Measurements from ENCODE around the gene SLC8A1. TPM values are rescaled to one million over a fixed set of nuclear protein-coding genes. Genes with fewer than 3 reads are reported as not detected.

The SLC8A1 gene
- total RNA-seq, 2 donors from 2014 or later = 0.66 to 7.8 TPM

DNA sequence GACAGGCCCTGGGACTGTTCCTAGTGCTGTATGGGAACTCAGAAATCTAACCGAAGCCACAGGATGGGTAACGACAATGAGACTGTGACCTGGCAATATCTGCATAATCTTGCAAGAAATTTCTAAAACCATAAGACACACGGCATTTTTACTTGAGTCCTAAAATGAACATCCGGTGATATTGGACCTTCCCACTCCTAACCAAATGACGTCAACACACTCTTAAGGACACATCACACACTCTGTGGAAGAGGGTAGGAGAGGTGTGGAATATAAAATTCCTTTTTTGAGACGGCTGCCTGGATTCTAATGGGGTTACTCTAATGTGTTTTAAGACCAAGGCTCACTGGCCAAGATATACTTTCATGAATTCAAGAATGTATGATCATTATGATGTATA lies 195.9 kb downstream of the SLC8A1 start:
- Histone ChIP-seq H3K36me3 (replicated peaks in 1 of 2; ENCODE audit: insufficient read depth in 1 of 2, low read depth in 2 of 2) (no peaks in the 10 kb centered on the region), H3K27ac (no peak overlapping the region)
- intact Hi-C loops (cut with DNase I) = no loop called here

DNA sequence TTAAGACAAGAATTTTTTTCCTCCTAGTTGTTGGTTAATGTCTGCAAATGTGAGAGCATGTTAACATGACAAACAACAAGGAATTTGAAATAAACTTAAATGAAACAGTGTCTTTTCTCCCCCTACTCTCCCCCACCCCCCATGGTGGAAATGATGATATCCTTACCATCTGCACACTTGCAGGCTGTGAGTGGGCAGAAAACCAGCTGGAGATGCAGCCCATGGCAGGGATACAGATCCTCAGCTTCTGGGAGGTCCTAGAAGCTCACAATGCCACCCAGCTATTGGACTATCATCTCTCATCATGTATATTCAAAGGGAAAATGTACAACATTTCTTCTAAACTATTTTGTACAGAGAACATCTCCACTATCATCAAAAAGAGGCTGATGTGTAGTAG lies 196.8 kb downstream of the SLC8A1 start:
- Histone ChIP-seq H3K27ac (no peak overlapping the region), H3K27me3 (no peaks in the 10 kb centered on the region), H3K36me3 (replicated peaks in 1 of 2; ENCODE audit: insufficient read depth in 1 of 2, low read depth in 2 of 2) (no peaks in the 10 kb centered on the region), H3K4me3 (no peak overlapping the region), H3K4me1 (peaks cover 6% of the 10 kb centered on the region), H3K9me3 (no peaks in the 10 kb centered on the region)
- no peak for ATAC-seq
- no peak for TF ChIP-seq POLR2A (IDR thresholded peaks at IDR 0.05)
- TF ChIP-seq, protein P1, sequence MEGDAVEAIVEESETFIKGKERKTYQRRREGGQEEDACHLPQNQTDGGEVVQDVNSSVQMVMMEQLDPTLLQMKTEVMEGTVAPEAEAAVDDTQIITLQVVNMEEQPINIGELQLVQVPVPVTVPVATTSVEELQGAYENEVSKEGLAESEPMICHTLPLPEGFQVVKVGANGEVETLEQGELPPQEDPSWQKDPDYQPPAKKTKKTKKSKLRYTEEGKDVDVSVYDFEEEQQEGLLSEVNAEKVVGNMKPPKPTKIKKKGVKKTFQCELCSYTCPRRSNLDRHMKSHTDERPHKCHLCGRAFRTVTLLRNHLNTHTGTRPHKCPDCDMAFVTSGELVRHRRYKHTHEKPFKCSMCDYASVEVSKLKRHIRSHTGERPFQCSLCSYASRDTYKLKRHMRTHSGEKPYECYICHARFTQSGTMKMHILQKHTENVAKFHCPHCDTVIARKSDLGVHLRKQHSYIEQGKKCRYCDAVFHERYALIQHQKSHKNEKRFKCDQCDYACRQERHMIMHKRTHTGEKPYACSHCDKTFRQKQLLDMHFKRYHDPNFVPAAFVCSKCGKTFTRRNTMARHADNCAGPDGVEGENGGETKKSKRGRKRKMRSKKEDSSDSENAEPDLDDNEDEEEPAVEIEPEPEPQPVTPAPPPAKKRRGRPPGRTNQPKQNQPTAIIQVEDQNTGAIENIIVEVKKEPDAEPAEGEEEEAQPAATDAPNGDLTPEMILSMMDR (IDR thresholded peaks at IDR 0.05) = no peak
- intact Hi-C loops (cut with DNase I) = no loop called here
- DNase-seq = no peak

More for the DNA sequence above, 195.9 kb downstream of the SLC8A1 start:
- Histone ChIP-seq H3K4me3 (no peak overlapping the region), H3K27me3 (no peaks in the 10 kb centered on the region), H3K9me3 (no peaks in the 10 kb centered on the region), H3K4me1 (peaks cover 6% of the 10 kb centered on the region)
- ATAC-seq (no peak), DNase-seq (no peak)
- 77 to 92% methylated on average over 6 of the region's 6 CpGs for WGBS, 2 donors
- TF ChIP-seq, protein P1 (IDR thresholded peaks at IDR 0.05) = no peak

DNA sequence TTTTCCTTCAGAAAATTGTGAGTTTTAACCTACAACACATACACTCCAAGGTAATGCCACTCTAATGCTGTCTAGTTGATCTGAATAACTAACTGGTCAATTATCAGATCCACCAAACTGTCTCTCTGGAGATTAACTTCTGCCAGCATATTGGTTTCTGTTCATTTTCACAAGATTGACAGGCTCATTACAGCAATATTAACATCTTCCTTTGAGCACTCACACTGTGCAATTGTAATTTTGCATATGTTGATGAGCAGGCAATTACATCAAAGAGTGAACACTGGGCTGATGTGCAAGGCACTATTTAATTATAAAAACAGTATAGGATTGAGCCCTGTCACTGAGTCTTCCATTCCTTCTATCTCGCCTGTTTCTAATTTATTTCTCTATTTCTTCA lies 197.3 kb downstream of the SLC8A1 start:
- intact Hi-C loops (cut with DNase I) = no loop called here
- ATAC-seq = no peak
- WGBS, 2 donors = 68 to 69% methylated on average over 1 of the region's 1 CpG

DNA sequence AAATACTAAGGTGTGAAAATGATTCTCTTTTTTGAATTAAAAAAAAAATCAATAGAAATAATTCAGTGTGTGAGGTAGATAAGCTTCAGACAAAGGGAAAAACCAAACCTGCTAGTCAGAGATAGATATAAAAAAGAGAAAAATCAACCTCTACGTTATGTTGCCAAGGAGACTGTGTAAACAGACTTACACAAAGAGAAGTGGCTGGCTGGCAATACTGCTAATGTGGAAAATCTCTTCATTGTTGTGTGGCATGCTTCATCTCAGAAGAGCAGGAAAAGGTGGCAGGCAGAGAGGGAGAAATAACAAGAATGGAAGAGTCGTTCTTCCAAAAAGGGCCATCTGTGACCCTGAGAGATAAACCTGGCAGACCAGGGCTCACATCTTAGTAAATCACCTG lies 200.8 kb downstream of the SLC8A1 start:
- 6 to 9% methylated on average over 2 of the region's 2 CpGs for WGBS, 2 donors
- Histone ChIP-seq H3K36me3 (replicated peaks in 1 of 2; ENCODE audit: insufficient read depth in 1 of 2, low read depth in 2 of 2) (no peaks in the 10 kb centered on the region), H3K4me3 (no peak overlapping the region), H3K27me3 (no peaks in the 10 kb centered on the region), H3K9me3 (no peaks in the 10 kb centered on the region), H3K4me1 (peaks cover 6% of the 10 kb centered on the region), H3K27ac (peak overlapping the region in 1 of 4 donors; percentile 42)
- peak in 3 of 4 donors; percentile 15 to 61 (median 28) for DNase-seq
- TF ChIP-seq POLR2A (IDR thresholded peaks at IDR 0.05) = no peak
- TF ChIP-seq, protein P1 (IDR thresholded peaks at IDR 0.05) = no peak
- peak; percentile 87 for ATAC-seq
- intact Hi-C loops (cut with DNase I) = no loop called here

More for the DNA sequence above, 197.3 kb downstream of the SLC8A1 start:
- Histone ChIP-seq H3K4me1 (peaks cover 6% of the 10 kb centered on the region), H3K27ac (no peak overlapping the region), H3K4me3 (no peak overlapping the region), H3K27me3 (no peaks in the 10 kb centered on the region), H3K36me3 (replicated peaks in 1 of 2; ENCODE audit: insufficient read depth in 1 of 2, low read depth in 2 of 2) (no peaks in the 10 kb centered on the region), H3K9me3 (no peaks in the 10 kb centered on the region)
- DNase-seq = no peak
- TF ChIP-seq, protein P1 (IDR thresholded peaks at IDR 0.05) = no peak
- no peak for TF ChIP-seq POLR2A (IDR thresholded peaks at IDR 0.05)

DNA sequence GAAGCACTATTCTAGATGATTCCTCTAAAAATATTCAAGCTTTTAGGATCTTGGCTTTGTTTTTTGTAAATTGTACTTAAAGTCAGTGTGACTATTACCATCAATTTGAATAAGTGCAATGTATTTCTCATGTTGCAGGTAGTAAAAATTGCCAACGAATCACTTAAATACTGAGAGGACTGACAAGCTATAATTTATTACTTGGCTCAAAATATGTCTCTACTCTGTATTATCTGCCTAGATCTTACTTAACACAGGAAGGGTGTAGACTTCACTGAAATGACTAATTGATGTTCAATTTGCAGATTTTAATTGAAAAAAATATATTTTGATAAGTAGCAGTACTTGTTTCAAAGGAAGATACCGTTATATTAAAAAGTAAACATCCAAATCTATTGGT lies 202.3 kb downstream of the SLC8A1 start:
- WGBS, 2 donors = 42 to 45% methylated on average over 2 of the region's 2 CpGs
- DNase-seq = no peak

More for the DNA sequence above, 202.3 kb downstream of the SLC8A1 start:
- H3K4me1 ChIP-seq = peaks cover 6% of the 10 kb centered on the region
- TF ChIP-seq POLR2A (IDR thresholded peaks at IDR 0.05) = no peak
- TF ChIP-seq, protein P1 (IDR thresholded peaks at IDR 0.05) = no peak
- H3K9me3 ChIP-seq = no peaks in the 10 kb centered on the region
- intact Hi-C loops (cut with DNase I) = no loop called here
- no peaks in the 10 kb centered on the region for H3K36me3 ChIP-seq (replicated peaks in 1 of 2; ENCODE audit: insufficient read depth in 1 of 2, low read depth in 2 of 2)
- no peaks in the 10 kb centered on the region for H3K27me3 ChIP-seq
- no peak overlapping the region for H3K27ac ChIP-seq
- no peak overlapping the region for H3K4me3 ChIP-seq
- ATAC-seq = no peak
